NCI-H1417 treated with DMSO at 0.1 percent for 48 hours (cell line): ENCODE results near the gene ZMYND8.
"Not testable (repeated sequence)": the region's sequence is repeated elsewhere in the genome, so short reads cannot be mapped to it uniquely, and the experiment has no call there.

Experiments used
- DNase-seq: peaks from one replicate; lab custom pipeline; 2025; lab: John Stamatoyannopoulos, UW

ZMYND8 gene

GRCh38 chr20:47356526-47357295, at the start of gene ZMYND8:
ZMYND8 (minus strand) TSS chr20:47356699; CDS start chr20:47356670, 29 bp downstream.
- DNase-seq, result peak; percentile 92

DNA sequence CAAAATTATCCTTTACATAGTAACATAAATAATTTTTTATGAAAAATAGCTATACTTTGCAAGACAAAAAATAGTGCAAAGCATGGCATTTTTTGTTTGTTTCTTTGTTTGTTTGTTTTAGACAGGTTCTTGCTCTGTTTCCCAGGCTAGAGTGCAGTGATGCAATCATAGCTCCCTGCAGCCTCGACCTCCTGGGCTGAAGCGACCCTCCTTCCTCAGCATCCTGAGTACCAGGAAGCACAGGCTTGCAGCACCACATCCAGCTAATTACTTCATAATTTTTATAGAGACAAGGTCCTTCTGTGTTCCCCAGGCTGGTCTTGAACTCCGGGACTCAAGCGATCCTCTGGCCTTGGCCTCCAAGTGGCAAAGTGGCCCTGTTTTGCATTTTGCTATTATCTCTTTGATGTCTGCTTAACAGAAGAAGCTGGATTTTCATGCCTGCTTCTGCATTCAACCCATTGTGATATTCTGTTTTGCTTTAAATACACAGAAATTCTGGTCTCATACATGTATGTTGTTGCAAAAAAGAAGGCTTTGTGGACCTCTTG, 49.4 kb upstream of the ZMYND8 start:
- DNase-seq, result no peak

- no peak for DNase-seq
These were observed 44.2 kb upstream of the ZMYND8 start for GRCh38 chr20:47400685-47401084.

- DNase-seq, result peak; percentile 25
These were observed 41.3 kb upstream of the ZMYND8 start for GRCh38 chr20:47397652-47398301.

DNA sequence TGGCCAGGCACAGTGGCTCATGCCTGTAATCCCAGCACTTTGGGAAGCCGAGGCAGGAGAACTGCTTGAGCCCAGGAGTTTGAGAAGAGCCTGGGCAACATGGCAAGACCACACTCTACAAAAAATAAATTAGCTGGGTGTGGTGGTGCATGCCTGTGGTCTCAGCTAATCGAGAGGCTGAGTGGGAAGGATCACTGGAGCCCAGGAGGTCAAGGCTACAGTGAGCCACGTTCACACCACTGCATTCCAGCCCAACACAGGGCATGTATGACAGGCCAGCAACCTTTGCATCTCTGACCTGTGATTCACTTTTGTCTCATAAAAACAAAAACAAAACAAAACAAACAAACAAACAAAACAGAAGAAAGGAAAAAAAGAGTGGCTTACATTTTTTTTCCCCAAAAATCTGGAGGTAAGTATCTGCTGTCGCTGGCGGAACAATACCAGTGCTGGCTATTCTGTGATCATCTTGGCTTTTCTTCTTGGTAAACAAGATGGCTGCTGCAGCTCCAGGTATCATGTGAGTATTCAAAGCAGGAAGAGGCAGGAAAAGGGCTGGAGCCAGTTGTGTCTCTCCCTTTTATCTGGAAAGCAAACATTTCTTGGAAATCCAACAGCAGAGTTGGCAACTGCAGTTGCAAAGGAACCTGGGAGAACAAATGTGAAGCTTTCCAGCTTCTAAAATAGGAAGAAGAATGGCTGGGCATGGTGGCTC, 40.4 kb upstream of the ZMYND8 start:
- DNase-seq, result no peak

DNA sequence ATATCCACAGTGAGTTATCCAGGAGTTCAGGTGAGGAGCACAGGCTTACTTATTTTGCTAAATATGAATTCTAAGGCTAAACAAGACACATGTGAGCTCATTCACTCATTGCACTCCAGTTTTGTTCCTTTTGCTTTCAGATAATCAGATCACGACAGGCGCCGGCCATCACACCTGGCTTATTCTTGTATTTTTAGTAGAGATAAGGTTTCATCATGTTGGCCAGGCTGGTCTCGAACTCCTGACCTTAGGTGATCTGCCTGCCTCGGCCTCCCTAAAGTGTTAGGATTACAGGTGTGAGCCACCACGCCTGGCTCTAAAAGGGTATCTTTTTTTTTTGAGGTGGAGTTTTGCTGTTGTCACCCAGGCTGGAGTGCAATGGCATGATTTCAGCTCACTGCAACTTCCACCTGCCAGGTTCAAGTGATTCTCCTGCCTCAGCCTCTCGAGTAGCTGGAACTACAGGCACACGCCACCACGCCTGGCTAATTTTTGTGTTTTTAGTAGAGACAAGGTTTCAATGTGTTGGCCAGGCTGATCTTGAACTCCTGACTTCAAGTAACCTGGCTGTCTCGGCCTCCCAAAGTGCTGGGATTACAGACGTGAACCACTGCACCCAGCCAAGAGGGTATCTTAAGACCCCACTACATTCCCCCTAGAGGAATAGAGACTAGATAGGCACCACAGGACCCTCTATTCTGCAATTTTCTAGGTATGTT, 37.5 kb upstream of the ZMYND8 start:
- not testable (repeated sequence) for DNase-seq

GRCh38 chr20:47392721-47393073, 36.2 kb upstream of the ZMYND8 start:
- no peak for DNase-seq

DNA sequence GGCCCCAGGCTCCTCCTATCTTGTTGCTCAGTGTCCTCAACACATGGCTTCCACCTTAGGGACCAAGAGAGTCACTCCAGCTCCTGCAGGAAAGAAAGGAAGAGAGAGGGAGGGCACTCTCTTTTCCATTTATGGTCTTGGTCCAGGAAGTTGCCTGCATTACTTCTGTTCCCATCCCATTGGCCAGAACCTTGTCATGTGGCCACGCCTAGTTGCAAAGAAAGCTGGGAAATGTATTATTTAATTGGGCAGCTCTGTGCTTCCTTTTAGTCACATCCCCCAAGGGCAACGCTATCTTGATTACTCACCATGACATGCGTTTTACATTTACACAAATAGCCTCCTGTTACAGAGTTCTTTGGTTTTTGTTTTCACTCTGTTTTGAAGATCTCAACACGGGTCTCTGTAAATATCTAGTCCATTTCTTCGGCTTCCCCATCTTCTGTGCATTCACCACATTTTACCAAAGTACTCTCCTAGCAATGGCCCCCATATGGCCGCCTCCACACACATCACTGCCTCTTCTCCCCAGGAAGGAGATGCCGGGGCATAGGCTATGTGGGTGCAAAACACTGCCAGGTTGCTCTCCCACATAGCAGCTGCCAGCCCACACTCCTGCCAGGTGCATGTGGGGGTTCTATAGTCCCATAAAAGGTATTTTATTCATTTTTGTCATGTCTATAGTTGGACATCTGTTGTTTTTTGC, 35.7 kb upstream of the ZMYND8 start:
- DNase-seq, result no peak

DNA sequence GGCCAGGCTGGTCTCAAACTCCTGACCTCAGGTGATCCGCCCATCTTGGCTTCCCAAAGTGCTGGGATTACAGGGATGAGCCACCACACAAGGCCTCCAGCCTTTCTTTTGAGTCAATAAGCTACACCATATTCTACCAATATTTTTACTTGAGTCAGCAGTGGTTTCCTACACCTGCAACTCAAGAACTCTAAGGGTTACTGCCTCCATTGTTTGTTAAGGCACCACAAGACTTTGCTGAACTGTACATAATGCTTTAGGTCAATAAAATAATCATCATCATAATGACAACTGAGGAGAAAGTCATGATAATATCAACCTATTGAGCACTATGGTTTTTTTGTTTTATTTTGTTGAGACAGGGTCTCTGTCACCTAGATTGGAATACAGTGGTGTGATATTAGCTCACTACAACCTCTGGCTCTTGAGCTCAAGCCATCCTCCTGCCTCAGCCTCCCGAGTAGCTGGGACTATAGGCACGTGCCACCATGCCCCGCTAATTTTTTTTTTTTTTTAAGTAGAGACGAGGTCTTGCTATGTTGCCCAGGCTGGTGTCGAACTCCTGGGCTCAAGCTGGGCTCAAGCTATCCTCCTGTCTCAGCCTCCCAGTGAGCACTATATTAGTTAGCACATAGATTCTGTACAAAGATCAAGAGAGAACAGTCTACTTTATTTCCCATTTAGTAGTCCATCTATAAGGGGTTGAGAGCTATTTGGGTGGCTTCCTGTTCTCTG, 34.9 kb upstream of the ZMYND8 start:
- no peak for DNase-seq

DNA sequence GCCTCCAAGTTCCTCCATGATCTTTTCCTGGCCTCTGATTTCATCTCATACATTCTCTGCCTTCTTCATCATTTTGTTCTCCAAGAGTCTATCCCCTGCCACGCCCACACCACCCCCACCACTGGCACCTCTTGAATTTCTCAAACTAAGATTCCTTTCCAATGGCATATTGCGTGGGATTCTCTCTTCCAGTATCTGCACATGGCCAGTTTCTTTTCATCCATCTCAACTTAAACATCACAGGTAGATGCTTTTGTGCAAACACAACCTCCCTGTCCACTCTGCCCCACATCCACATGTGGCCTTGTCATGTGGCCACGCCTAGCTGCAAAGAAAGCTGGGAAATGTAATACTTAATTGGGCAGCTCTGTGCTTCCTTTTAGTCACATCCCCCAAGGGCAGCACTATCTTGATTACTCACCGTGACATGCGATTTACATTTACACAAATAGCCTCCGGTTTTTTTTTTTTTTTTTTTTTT, 33.4 kb upstream of the ZMYND8 start:
- no peak for DNase-seq

- not testable (repeated sequence) for DNase-seq
These were observed 29.5 kb upstream of the ZMYND8 start for GRCh38 chr20:47385968-47386367.

GRCh38 chr20:47382746-47383415, 26.4 kb upstream of the ZMYND8 start:
- DNase-seq, result no peak

DNA sequence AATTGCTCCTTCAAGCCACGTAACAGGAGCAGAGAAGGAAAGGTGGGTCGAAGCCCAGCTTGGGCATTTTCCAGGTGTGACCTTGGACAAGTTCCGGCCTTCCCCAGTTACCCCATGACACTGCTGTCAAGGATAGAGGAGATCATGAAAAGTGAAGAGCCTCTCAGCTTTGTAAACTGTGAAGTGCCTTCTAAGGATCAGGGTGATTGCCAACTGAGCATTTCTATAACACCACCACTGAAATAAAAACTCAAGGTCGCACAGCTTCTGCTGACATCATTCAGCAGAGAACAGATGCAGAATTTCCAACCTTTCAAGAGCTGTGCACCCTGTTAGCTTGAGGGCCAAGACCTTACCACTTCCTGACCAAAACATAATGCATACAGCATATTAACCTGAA, 24.0 kb upstream of the ZMYND8 start:
- DNase-seq, result no peak

DNA sequence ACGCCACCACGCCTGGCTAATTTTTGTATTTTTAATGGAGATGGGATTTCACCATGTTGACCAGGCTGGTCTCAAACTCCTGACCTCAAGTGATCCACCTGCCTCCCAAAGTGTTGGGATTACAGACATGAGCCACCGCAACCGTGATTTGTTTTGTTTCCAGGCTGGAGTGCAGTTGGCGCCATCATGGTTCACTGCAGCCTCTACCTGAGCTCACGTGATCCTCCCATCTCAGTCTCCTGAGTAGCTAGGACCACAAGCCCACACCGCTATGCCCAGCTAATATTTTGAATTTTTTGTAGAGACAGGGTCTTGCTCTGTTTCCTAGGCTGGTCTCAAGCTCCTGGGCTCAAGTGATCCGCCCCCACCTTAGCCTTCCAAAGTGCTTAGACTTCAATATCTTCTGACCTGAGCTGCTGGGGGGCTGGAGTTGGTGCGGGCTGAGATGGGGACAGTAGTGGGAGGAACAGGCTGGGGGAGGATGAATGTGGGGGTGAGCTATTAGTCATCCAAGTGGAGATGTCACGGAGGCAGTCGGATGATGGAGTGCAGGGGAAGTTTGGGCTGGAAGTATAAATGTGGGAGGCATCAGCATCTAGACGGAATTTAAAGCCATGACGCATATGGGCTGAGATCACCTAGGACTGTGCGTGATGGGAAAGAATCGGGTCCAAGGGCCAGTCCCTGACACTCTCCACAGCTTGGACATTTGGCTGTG, 23.1 kb upstream of the ZMYND8 start:
- no peak for DNase-seq

DNA sequence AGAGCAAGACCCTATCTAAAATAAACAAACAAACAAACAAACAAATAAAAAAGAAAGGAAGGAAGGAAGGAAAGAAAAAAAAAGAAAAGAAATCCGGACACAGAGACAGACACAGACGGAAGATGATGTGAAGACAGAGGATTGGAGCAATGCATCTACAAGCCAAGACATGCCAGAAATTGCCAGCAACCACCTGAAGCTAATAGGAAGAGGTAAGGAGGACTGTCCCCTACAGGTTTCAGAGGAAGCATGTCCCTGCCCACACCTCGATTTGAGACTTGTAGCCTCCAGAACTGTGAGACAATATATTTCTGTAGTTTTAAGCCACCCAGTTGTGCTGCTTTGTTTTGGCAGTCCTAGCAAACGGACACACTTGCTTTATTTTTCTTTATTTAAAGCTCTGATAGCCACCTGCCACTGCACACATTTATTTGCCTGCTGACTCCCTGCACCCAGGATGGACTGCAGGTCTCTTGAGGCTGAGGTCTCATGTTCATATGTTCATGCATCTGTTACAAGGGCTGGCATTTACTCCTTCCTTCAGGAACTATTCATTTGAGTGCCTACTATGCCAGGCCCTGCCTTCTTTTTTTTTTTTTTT, 20.7 kb upstream of the ZMYND8 start:
- DNase-seq, result no peak

GRCh38 chr20:47376096-47376643, 19.7 kb upstream of the ZMYND8 start:
- not testable (repeated sequence) for DNase-seq

GRCh38 chr20:47374121-47374520, 17.6 kb upstream of the ZMYND8 start:
- not testable (repeated sequence) for DNase-seq

- DNase-seq, result no peak
These were observed 16.8 kb upstream of the ZMYND8 start for GRCh38 chr20:47373206-47373733.
